Measurements from ENCODE around the gene ABCF2.

Gene ABCF2

DNA sequence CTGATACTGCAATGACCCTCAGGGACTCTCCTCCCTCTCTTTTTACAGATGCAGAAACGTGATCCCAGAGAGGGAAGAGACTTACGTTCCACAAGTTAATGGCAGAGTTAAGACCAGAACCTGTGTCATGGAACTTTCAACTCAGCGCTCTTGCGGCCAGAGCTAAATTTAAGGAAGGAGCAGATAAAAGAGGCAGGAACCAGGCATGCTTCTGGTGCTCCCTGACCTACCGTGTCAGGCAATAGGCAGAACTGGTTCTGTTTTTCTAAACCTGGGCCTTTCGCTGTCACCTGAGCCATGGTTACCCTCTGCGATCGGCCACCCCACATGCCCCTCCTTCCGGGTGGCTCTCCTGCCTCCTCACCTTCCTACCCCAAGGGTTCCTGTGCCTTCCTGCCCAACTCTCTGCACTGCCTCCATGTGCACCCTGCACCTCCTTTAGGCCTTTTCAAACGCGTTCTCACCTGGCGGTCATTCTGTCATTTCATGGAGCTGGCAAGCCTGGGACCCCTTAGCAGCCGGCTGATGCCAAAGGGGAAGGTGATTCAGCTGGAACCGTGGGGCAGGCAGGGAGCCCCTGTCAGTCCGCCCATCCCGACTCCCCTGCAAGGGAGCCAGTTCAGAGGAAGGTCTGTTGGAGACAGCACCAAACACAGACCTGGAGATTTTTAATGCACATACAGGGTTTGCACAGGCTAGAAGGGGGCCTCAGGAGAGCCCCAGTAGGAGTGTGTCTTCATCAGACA is 51.8 kb downstream of the ABCF2 start:
- in situ Hi-C loops (cut with MboI; ENCODE audit: low sequenced_read_pairs): no loop called here

DNA sequence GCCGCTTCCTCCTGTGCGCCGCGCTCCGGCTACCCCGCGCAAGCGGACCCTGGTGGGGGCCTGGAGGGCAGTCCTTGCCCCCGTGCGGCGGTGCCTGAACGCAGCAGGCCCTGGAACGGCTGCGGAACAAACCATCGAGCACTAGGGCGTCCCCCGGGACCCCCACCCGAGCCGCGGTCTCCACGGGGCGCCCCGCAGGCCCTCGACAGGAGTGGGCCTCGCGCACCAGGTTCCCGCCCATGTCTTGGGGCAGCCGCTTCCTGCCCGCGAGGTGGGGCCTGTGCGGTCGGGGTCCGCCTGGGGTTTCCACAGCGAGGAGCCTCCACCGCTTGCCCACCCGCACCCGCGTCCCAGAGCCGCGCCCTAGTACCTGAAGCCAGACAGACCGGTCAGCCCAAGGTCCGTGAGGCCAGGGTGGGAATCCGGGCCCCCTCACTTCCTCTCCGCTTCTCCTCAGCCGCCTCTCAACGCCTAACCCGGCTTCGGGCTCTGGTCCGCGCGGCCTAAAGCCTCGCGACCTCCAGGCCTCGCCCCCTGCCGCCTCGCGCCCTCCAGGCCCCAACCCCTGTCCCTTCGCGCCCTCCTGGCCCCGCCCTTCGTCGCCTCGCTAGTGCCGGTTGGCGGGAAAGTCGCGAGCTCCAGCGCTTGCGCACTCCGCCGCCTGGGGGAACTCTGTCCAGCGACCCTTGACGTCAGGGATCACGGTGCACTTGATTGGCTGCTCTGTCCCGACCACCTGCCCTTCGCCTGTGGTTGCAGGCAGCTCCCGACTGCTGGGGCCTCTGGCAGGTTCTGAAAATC is 52.6 kb downstream of the ABCF2 start:
- in situ Hi-C loops (cut with MboI; ENCODE audit: low sequenced_read_pairs): no loop called here

- in situ Hi-C loops (cut with MboI; ENCODE audit: low sequenced_read_pairs): no loop called here
These were observed 53.4 kb downstream of the ABCF2 start for GRCh38 chr7:151173386-151174245.

- in situ Hi-C loops (cut with MboI; ENCODE audit: low sequenced_read_pairs): no loop called here
These were observed 54.5 kb downstream of the ABCF2 start for GRCh38 chr7:151172273-151173141.

GRCh38 chr7:151168787-151169162 is 58.2 kb downstream of the ABCF2 start:
- in situ Hi-C loops (cut with MboI; ENCODE audit: low sequenced_read_pairs): no loop called here

DNA sequence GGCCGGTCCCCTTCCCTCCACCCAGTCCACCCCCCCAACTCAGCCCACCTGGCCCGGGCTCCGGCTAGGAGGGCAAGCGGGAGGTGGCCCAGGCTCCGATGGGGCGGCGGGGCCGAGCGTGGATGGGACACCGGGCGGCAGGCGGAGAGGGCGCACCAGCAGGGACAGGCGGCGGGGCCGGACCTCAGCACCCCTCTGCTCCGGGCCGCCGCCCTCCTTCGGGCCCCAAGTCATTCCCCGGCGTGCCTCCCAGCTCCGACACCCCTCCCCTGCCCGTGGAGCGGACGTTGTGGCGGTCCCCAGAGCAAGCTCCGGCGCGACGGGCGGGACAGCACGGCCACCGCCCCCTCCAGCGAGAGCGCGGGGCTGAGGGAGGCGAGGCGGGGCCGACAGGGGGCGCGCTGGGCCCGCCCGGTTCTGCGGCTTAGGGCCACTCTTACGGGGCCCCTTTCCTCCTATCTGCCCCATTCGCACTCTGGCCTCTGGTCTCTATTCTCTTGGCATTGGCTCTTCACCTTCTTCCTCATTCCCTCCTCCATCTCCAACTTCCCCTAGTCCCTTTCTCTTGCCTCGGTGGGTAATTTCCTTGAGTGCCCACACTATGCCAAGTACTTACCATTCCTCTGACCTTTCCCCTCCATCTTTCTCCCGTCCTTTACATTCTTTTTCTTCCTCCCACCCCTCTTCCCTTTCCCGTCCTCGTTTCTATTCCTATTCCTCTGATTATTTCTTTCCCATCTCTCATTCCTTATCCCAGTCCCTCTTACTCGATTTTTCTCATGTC is 58.8 kb downstream of the ABCF2 start:
- in situ Hi-C loops (cut with MboI; ENCODE audit: low sequenced_read_pairs): no loop called here

GRCh38 chr7:151167197-151167961 is 59.6 kb downstream of the ABCF2 start, which contains the start of gene GBX1:
Gene GBX1 (minus strand): TSS chr7:151167694. CDS start chr7:151167548, 146 bp downstream.
- in situ Hi-C loops (cut with MboI; ENCODE audit: low sequenced_read_pairs): no loop called here

GRCh38 chr7:151166629-151167196 is 60.3 kb downstream of the ABCF2 start:
- in situ Hi-C loops (cut with MboI; ENCODE audit: low sequenced_read_pairs): no loop called here
